HG03460 (cell line): ENCODE measurements around the gene LSG1.
"Not testable (repeated sequence)": the region's sequence is repeated elsewhere in the genome, so short reads cannot be mapped to it uniquely, and the experiment has no call there.

Experiments
- ATAC-seq: cut with Tn5 transposase; IDR thresholded peaks from one replicate; pipeline ENCODE4 v1.9.1; 2021; ENCODE audit not compliant: unreplicated experiment

LSG1 gene

GRCh38 chr3:194619741-194620140, 52.2 kb downstream of the LSG1 start:
- no peak for ATAC-seq

DNA sequence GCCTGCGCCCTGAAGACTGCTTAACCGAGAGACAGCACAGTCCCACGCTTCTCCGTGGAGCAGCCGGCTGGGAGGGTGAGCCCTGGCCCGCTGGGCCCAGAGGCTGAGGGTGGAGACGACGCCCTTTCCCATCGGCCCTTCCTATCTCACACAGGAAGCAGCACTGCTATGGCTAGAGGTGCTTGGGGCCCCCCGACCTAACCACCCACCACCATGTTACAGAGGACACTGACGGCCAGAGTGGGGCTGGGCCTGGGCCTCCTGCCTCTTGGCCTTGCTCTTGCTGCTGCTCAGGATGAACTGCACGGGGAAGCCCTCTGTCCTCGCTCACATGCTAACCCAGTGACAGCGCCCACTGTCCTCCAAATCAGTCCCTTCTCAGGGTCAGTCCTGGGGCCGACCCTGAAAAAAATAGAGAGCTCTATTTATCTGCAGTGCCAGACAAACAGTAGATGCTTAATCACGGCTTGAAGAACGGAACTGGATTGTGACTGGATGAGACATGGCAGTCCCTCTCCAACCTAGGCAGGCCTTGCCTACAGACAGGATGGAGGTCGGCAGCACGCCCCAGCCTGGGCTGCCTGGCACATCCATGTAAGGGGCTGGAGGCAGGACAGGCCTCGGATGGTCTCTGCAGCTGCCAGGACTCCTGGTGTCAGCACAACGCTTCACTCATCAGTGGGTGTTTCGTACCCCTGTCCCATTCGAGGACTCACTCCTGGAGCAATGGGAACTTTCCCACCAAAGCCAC, 53.0 kb downstream of the LSG1 start:
- ATAC-seq: no peak

DNA sequence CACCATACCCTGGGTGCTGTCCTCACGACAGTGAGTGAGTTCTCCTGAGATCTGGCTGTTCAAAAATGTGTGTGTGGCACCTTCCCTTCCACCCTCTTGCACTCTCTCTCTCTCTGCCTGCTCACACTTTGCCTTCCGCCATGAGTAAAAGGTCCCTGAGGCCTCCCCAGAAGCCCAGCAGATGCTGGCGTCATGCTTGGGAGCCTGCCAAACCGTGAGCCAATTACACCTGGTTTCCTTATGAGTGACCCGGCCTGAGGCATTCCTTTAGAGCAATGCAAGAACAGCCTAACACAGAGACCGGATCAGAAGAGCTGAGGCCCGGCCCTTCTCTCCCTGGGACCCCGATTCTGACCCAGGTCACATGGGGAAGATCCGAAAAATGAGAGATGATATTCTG, 54.2 kb downstream of the LSG1 start:
- ATAC-seq: no peak

DNA sequence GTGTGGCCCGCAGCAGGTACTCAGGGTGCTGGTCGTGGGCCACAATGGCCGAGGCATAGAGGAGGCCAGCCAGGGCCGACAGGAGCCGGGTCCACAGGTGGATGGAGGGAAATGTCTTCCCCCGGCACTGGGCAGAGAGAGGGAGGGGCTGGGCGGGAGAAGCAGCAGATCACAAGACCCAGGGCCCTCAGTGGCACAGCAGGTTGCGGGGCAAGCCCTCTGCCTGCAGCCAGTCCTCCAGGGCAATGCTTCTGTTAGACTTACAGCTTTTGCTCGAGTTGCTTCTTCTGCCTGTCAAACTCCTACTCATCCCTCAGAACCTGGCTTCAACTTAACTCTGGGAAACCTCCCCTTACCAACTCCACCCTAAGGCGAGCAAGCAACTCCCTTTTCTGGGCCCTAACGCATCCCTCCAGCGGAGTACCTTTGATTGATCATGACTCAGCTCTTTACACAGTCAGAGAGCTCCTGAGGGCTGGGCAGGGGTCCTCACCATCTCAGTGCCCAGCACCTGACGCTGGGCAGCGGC, 54.8 kb downstream of the LSG1 start:
- no peak for ATAC-seq

DNA sequence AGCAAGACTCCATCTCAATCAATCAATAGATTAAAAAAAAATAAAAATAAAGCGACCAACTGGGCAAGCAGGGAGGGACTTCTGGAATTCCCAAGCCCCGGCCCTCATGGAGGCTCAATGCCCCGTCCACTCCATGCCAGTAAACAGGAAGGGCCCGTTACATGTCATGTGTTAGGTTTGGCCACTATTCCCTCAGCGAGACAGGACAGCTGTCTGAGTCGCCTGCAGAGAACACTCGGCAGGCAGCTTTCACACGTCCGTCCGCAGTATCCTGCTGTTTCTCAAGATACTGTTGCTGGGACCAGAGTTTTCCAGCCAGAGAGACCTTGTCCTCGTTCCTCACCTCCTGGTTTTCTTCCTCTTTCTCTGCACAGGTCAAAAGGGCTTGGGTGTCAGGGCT, 56.8 kb downstream of the LSG1 start:
- no peak for ATAC-seq

DNA sequence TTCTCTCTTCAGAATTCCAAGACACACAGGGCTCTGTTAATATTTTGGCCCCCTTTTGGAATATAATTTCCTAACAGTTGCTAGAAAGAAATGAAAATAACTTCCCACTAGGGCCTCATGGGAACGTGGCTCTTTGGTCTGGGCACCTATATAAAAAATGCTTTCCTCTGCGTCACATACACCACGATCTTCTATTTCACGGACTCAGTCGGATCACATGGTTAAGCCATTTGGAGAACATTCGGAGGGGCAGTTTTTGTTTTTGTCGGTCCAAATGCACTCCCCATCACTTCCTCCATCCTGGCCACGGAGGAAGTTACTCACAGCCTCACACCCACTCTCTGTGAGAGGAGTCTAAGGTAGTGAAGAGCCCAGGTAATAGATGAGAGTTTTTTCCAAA, 59.8 kb downstream of the LSG1 start:
- no peak for ATAC-seq

DNA sequence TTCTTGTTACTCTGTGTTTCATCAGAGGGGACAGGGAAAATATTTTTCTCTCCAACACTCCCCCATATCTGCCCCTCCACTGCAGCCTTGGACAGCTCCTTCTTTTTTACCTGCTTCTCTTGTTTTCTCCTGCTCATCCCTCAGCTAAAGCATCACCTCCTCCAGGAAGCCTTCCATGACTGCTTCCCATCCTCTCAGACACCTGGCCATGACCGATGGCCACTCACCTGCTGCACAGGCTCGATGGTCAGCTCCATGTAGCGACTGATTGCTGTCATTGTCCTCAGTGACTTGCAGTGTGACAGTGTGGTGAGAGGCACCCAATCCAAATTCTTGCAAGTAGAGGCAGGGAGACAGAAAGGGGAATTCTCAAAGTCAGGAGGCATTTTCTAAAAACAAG, 61.3 kb downstream of the LSG1 start:
- ATAC-seq: no peak

- ATAC-seq: no peak
Observed at GRCh38 chr3:194609601-194610000, 62.4 kb downstream of the LSG1 start.

DNA sequence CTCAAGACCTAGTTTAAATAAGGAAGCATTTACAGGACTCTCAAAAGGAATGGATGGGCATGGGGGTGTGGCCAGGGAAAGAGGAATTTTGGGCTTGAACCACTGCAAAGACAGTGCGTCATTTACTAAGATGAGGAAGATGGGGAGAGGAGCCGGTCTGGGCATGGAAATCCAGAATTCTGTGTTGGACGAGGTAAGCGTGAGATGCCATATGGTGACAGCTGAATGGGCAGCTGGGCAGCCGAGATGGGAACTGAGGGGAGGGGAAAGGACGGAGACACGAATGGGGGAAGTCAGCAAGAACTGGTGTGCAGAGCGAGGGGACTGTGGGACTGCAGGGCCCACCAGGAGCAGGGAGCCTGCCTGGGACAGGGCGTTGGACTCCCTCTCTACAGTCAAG, 63.0 kb downstream of the LSG1 start:
- ATAC-seq: no peak

- no peak for ATAC-seq
Observed at GRCh38 chr3:194607592-194608389, 64.2 kb downstream of the LSG1 start.

GRCh38 chr3:194606941-194607340, 65.0 kb downstream of the LSG1 start:
- no peak for ATAC-seq

DNA sequence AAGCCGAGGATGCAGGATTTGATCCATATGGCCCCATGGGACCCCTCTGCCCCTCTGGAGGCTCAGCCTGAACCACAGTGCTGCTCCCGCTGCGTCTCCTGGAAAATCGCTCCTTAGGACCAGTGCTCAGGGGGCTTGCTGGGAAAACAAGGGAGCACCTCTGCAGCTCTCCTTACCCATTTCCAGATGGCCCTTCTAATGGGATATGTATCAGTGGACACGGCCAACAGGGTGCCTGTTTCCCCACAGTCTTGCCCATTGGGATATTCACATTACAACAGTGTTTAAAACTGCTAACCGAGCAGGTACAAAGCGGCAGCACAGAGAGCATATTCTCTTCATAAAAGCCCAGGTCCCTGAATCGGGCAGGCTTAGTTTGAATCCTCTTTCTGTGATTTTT, 65.8 kb downstream of the LSG1 start:
- no peak for ATAC-seq

GRCh38 chr3:194605314-194605713, 66.7 kb downstream of the LSG1 start:
- not testable (repeated sequence) for ATAC-seq

DNA sequence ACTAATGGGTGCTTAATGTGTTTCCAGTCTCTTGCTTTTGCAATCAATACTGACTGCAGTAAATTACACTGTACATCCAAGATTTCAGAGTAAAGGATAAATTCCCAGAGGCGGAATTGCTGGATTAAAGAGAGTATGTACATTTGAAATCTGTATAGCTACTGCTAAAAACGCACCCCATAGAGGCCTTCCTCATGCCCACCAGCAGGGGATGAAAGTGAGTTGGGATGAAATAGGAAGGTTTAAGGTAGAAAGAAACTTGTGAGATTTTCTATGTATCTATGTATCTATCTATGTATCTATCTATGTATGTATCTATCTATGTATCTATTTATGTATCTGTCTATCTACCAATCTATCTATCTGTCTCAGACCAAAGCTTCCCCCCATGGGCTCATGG, 67.2 kb downstream of the LSG1 start:
- no peak for ATAC-seq

- ATAC-seq: no peak
Observed at GRCh38 chr3:194604126-194604525, 67.9 kb downstream of the LSG1 start.

GRCh38 chr3:194602669-194603171, 69.3 kb downstream of the LSG1 start:
- ATAC-seq: no peak

GRCh38 chr3:194598771-194599557, 73.0 kb downstream of the LSG1 start:
- no peak for ATAC-seq

DNA sequence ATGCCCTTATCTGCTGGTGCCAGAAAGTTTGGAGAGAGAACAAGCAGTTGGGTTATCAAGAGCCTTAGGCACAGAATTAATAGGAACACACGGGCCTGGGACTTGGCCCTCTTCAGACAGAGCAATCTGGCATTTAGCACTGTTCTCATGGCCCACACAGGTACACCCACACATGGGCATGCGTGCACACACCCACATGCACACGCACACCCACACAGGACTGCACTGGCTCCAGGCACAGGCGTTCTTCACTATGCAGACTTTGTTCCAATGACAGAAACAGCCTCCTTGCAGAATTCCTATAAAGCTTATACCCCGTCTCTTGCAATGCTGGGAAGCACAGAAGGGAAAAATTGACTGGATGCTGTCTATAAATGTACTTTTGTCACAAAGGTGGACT, 75.1 kb downstream of the LSG1 start:
- ATAC-seq: no peak

DNA sequence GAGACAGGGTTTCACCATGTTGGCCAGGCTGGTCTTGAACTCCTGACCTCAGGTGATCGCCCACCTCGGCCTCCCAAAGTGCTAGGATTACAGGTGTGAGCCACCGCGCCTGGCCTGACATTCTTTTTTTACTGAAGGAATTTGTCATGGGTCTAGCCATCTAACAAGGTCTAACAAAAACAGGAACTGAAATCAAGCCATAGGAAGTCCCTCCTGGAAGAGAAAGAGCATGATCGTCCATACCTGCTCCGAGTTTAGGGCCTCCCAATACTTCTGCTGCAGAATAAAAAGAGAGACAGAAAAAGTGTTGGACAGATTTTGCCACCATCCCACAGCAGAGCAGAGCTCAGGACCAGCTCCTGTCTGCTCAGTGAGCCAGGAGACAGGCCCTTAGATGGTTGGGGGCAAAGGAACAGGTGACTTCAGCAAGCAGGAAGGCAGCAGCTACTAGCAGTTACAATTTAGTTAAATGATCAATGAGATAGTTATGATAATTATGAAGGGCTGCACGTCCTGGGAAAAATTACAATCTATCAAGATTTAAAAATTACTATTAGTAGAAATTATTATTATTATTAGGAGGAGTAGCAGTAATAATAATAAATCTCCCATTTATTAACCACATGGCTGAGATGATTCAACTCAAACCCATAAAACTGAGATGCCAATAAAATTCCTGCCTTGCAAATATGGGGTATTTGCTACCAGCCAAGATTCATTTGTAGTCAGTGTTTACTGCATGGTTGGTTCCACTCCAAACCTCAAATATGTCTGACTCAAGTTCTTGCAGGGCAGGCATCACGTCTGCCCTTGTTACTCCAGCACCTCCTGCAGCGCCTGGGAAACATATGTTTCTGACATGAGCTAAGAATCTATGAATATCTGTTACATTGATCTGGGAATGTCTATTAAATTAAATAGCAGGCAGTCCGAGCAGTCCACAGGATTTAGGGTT, 78.9 kb downstream of the LSG1 start:
- ATAC-seq: no peak
